HG03095 (cell line): ENCODE results near the gene LRFN2.

Source experiments
- ATAC-seq: cut with Tn5 transposase; IDR thresholded peaks from one replicate; pipeline ENCODE4 v1.9.1; 2021; ENCODE audit warnings: moderate library complexity; ENCODE audit not compliant: unreplicated experiment

The LRFN2 gene

DNA sequence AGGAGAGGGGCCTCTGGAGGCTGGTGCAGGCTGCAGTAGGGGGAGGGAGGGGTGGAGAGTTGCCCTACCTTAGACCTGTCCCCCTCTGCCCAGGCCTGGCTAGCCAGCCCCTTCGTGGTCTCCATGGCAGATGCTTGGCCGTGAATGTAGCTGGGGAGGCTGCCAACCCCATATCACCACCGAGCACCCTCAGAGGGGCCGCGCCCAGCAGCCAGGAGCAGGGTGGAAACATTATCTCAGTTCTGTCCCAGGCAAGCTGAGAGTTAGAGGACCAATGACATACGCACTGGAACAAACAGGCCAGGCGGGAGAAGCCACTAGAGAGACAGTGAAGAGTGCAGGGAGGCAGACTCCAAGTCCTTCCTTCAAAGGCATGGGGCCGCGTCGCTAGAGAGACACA lies 66.5 kb downstream of the LRFN2 start:
- no peak for ATAC-seq

- ATAC-seq = no peak
Observed at GRCh38 chr6:40520084-40520483, 67.1 kb downstream of the LRFN2 start.

- no peak for ATAC-seq
Observed at GRCh38 chr6:40517654-40518053, 69.5 kb downstream of the LRFN2 start.

GRCh38 chr6:40516429-40516828 lies 70.7 kb downstream of the LRFN2 start:
- no peak for ATAC-seq

- no peak for ATAC-seq
Observed at GRCh38 chr6:40512340-40512739, 74.8 kb downstream of the LRFN2 start.

- ATAC-seq = no peak
Observed at GRCh38 chr6:40511884-40512283, 75.3 kb downstream of the LRFN2 start.

- ATAC-seq = no peak
Observed at GRCh38 chr6:40510442-40510841, 76.7 kb downstream of the LRFN2 start.

DNA sequence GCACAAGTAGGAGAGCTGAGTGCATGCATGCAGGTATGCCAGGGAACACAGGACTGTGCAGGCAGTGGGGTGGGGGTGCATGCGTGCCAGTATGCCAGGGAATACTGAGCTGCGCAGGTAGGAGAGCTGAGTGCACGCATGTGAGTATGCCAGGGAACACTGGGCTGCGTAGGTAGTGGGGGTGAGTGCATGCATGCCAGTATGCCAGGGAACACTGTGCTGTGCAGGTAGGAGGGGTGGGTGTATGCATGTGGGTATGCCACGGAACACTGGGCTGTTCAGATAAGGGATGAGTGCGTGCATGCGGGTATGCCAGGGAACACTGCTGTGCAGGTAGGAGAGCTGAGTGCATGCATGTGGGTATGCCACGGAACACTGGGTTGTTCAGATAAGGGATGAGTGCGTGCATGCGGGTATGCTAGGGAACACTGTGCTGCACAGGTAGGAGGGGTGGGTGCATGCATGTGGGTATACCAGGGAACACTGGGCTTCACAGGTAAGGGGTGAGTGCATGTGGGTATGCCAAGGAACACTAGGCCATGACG lies 77.4 kb downstream of the LRFN2 start:
- ATAC-seq = no peak

DNA sequence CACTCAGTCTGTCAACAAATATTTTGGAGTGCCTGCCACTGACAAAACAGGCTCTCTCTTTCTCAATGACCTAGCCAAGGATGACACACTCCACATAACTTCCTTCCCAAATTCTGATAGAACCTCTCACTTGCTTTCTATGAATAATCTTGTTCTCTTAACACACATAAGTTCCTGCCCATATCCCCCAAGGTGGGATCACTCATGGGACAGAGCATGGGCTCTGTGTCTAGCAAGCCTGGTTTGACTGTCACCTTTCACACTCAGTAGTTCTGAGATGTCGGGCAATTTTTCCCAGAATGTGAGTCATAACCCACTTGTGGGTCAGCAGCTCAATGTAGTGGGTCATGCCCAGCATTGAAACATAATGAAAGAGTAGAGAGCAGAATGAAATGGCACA lies 78.1 kb downstream of the LRFN2 start:
- ATAC-seq = no peak

DNA sequence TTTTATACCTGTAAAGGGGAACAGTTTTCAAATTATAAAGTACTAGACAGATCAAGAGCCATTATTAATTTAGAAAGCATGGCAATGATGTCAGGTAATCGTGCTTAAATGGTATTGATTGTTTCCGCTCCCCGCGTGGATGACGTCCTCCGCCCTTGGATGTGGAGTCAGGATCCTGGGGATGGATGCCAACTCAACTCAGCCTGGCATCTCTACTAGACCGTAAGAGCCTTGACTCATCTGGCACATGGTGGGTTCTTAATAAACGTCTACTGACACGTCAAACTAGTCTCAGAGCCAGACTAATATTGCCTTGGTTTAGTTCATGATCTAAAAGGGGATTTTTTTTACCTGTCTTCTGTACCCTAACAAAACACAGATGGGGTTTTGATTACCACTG lies 80.2 kb downstream of the LRFN2 start:
- no peak for ATAC-seq

- no peak for ATAC-seq
Observed at GRCh38 chr6:40505191-40505810, 81.9 kb downstream of the LRFN2 start.

DNA sequence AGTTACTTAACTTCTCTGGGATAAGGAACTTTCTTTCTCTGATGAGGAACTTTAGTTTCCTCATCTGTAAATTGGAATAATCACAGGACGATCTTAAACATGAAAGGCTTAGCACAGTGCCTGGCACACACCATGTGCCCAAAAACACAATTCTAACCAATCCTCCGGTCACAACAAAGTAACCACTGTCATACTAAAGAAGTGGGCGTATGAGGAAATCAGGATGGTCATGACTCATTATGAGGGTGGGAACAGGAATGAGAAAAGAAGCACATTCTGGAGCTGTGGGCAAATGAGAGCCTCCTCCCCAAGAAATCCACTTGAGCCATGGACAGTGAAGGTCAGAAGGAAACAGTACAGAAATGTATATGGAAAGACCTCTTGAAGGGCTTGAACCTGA lies 82.9 kb downstream of the LRFN2 start:
- no peak for ATAC-seq

DNA sequence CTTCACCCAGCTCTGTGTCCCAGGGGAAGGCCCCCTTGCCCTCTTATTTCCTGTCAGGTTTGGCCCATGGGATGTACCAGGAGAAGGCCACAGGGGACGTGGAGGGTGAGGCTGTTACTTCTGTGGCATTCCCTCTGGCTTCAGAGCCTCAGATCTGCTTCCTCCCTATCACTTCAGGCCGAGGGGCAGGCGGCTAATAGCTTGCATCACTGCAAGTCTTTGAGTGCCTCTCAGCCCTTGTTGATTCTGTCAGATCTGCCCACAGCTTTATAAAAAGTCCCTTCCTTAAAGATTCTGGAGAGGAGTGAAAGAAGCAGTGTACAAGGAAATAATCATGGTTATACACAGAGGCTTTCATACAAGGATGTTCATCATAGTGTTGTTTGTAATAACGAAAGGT lies 86.9 kb downstream of the LRFN2 start:
- no peak for ATAC-seq

DNA sequence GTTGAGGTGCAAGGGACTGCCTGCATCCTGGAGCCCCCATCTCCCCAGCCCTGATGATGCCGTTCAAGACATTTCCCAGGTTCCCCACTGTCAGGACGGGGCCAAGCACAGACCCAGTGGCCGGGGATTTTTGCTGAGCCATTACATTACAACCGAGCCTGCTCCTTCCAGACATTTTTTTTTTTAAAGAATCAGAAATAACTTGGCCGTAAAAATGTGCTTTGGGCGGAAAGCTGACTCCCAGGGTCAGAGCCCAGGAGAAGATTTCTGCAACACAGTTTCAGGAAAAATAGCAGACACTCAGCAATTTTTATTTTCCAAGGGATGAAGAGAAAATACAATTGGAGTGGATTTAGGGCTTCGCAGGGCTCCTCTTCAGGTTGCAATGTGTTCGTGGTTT lies 87.9 kb downstream of the LRFN2 start:
- ATAC-seq = no peak

DNA sequence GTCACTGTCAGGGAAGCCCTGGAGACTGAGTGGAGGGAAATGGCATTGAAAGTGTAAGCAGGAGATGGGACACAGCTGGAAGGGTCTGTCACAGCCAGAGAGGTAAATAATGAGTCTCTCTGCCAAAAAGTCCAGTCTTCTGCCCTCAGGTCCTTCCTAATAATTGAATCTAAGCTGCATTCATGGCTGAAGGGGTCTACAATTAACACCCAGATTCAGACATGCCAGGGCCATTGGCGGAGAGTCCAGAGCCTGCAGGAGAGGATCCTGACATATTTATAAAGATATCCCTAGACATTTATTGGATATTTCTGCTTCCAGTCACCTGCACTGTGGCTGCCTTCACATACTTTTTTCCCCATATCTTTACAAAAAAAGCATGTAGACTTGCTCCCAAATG lies 89.0 kb downstream of the LRFN2 start:
- ATAC-seq = no peak

- ATAC-seq = no peak
Observed at GRCh38 chr6:40492187-40492586, 95.0 kb downstream of the LRFN2 start.

- ATAC-seq = no peak
Observed at GRCh38 chr6:40490508-40490907, 96.7 kb downstream of the LRFN2 start.

- no peak for ATAC-seq
Observed at GRCh38 chr6:40489798-40490197, 97.4 kb downstream of the LRFN2 start.

GRCh38 chr6:40486576-40486975 lies 100.6 kb downstream of the LRFN2 start:
- ATAC-seq = no peak

GRCh38 chr6:40485795-40486194 lies 101.4 kb downstream of the LRFN2 start:
- ATAC-seq = no peak

DNA sequence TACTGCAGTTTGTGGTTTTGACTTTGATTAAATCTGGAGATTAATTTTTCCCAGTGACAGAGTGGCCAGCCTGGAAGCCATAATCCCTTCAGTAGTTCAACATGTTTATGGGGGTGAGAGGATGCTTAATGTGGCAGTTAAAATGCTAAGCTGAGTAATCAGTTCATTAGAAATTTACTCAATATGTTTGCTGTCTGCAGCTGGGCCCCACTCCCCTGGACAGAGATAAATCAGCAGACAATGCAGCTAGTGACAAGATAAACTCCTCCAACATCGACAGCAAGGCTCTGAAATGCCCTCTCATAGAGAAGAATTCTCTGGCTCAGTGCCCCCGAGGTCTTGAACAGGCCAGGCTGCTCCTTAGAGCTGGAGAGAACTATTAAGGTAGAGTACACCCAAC lies 101.9 kb downstream of the LRFN2 start:
- ATAC-seq = no peak

GRCh38 chr6:40484066-40484465 lies 103.1 kb downstream of the LRFN2 start:
- no peak for ATAC-seq

DNA sequence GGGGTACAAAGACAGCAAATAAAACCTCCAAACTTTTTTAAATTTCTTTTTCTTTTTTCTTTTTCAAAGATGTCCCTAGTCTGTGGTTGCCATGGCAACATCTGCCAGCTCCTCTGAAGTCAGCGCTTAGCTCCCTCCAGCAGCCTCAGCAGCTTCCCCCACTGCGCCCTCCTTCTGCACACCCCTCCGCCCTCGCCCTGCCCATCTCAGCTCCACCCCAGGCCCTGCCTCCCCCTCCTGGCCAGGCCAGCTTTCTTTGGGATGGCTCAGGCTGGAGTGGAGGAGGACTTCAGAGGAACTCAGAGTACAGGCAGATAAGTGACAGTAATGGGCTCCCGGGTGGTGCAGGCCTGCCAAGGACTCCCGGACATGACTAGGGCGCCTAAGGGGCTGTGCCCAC lies 104.6 kb downstream of the LRFN2 start:
- ATAC-seq = no peak
